Stimulated activated naive CD8-positive, alpha-beta T cell treated with anti-CD3 and anti-CD28 coated beads, Interleukin-15, amount 100 ng/mL, for 72 hours (primary cell): ENCODE results near the gene VTI1A.
A peak's percentile ranks its signal among the peaks of the same experiment; 100 is the strongest.
"Not testable (repeated sequence)": the region's sequence is repeated elsewhere in the genome, so short reads cannot be mapped to it uniquely, and the experiment has no call there.

ENCODE experiments used
- ATAC-seq: fragments of 150-1000 bp; cut with Tn5 transposase; 2 replicates; pipeline ENCODE4 v1.10.0; 2021; ENCODE audit warnings: mild to moderate bottlenecking, moderate library complexity
- DNase-seq, 2 donors: peaks; one replicate each; pipeline ENCODE4 v3.0.0; 2021 to 2022
- H3K27ac Mint-ChIP-seq, 2 donors: one replicate each; pipeline ENCODE4 v1.8.0; 2022; ENCODE audit warnings: mild to moderate bottlenecking in 2 of 2, mixed read lengths in 2 of 2, moderate library complexity in 2 of 2
- H3K27me3 Mint-ChIP-seq: one replicate; pipeline ENCODE4 v1.8.0; 2022; ENCODE audit warnings: mixed read lengths
- H3K4me1 Mint-ChIP-seq: one replicate; pipeline ENCODE4 v1.8.0; 2022; ENCODE audit warnings: mild to moderate bottlenecking, mixed read lengths
- H3K4me3 Mint-ChIP-seq, 2 donors: one replicate each; pipeline ENCODE4 v1.8.0; 2022; ENCODE audit warnings: mild to moderate bottlenecking in 2 of 2, mixed read lengths in 2 of 2, moderate library complexity in 1 of 2
- H3K9me3 Mint-ChIP-seq, 2 donors: one replicate each; pipeline ENCODE4 v1.8.0; 2022; ENCODE audit warnings: mixed read lengths in 2 of 2

The VTI1A gene

DNA sequence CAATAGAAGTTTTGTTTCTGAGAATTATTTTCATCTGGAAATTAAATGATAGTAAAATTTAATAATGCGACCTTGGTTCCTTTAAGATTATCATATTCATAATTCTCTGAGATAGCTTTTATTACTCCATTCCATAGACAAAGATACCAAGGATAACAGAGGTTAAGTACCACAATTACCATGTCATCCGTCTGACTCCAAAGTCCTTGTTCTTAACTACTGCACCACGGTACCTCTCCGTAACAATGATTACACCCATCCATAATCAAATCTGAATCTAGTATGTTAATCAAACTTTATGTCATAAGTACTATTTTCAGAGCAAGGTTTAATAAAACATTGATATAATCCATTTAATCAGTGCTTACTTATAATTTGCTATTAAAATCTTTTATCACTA is 8.7 kb upstream of the VTI1A start:
- H3K27me3 Mint-ChIP-seq, result no peaks in the 10 kb centered on the region
- H3K9me3 Mint-ChIP-seq, result no peaks in the 10 kb centered on the region
- no peak for ATAC-seq
- H3K4me1 Mint-ChIP-seq, result peaks cover 11% of the 10 kb centered on the region
- no peak overlapping the region for H3K4me3 Mint-ChIP-seq
- DNase-seq, result no peak
- H3K27ac Mint-ChIP-seq, result no peak overlapping the region

DNA sequence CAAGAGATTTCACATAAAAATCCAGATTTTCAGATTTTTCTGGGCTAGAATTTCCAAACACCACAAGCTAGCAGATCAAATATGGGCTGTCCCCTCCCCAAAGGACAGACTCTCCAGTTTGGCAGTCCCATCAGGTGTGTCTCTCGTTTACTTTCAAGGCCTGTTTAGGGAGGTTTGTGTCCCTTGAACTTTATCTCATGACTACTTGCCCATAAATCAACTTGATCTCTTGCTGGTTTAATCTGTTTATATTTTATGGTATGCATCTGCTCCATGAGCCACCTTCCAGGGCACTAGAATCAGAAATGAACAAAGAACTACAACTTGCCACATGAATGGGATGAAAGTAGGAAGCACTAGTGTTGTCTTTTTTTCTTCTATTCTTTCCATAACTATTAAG is 5.5 kb upstream of the VTI1A start:
- Mint-ChIP-seq H3K27me3 (no peaks in the 10 kb centered on the region), H3K27ac (peak overlapping the region; percentile 56 to 63)
- no peak for ATAC-seq

DNA sequence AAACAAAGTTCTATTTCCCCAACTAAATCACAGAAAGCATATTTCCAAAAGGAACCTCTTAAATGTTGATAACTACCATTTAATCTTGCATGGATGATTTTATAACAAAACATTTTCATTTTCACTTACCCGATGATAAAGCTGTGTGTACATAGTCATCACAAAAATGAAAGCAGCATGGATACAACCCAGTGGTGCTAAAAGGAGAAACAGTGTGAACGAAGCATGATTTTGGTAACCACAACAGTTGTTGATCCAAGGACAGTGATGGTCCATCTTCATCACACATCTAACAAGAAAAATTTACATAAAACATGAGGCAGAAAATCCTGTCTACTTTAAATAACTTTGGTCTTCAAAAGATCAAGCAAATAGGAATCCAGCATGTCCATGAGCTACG is 5.0 kb upstream of the VTI1A start:
- Mint-ChIP-seq H3K27ac (peak overlapping the region; percentile 55 to 56), H3K9me3 (no peaks in the 10 kb centered on the region), H3K4me3 (peak overlapping the region; percentile 5 to 21), H3K4me1 (peaks cover 33% of the 10 kb centered on the region), H3K27me3 (no peaks in the 10 kb centered on the region)
- DNase-seq (no peak), ATAC-seq (no peak)

More for the DNA sequence above, 5.5 kb upstream of the VTI1A start:
- Mint-ChIP-seq H3K4me1 (peaks cover 33% of the 10 kb centered on the region), H3K9me3 (no peaks in the 10 kb centered on the region), H3K4me3 (no peak overlapping the region)
- no peak for DNase-seq

- DNase-seq, result no peak
- Mint-ChIP-seq H3K4me1 (peaks cover 48% of the 10 kb centered on the region), H3K27ac (peak overlapping the region; percentile 92 to 98), H3K9me3 (no peaks in the 10 kb centered on the region), H3K4me3 (peak overlapping the region; percentile 81 to 97), H3K27me3 (no peaks in the 10 kb centered on the region)
- peak; percentile 73 for ATAC-seq
Observed at GRCh38 chr10:112446055-112446854, 760 bp upstream of the VTI1A start.

DNA sequence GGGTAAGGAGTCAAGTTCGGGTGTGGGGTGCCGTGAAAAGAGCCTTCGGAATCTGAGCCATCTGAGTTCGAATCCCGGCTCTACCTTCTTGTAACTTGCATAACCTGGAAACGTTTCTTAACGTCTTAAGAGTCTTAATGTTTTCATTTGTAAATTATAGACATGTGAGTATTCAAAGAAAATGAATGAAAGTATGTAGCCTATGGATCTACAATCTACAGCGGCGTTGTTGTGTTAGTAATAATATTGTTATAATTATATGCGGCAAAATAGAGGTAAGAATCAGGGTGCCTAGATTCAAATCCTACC is 559 bp downstream of the VTI1A start:
- DNase-seq, result no peak
- Mint-ChIP-seq H3K4me3 (peak overlapping the region; percentile 81 to 97), H3K27ac (peak overlapping the region; percentile 92 to 98), H3K4me1 (peaks cover 42% of the 10 kb centered on the region), H3K27me3 (no peaks in the 10 kb centered on the region), H3K9me3 (no peaks in the 10 kb centered on the region)
- no peak for ATAC-seq

DNA sequence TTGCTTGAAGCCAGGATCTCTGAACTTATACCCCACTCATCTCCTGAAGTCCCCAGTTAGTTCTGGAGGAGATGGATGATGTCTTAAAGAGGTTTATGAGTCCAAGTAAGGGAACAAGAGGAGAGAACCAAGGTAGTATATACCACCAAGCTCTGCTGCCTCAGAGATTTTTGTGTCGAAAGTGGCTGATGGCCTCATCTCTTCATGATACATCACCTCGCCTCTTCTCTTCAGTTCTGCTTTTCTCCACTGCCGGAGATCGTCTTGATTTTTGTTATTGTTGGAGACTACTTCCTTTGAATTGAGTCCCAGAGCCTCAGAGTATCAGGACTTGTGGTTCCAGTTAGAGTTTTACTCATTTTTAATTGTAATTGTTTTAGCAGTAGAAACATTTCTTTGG is 1.9 kb downstream of the VTI1A start:
- Mint-ChIP-seq H3K4me1 (peaks cover 34% of the 10 kb centered on the region), H3K4me3 (peak overlapping the region; percentile 44 to 97), H3K9me3 (no peaks in the 10 kb centered on the region), H3K27ac (peak overlapping the region; percentile 37 to 67), H3K27me3 (no peaks in the 10 kb centered on the region)
- ATAC-seq (no peak), DNase-seq (no peak)

- DNase-seq, result no peak
- ATAC-seq, result no peak
- Mint-ChIP-seq H3K27ac (peak overlapping the region; percentile 96 to 99), H3K4me3 (peak overlapping the region; percentile 31 to 45), H3K4me1 (peaks cover 29% of the 10 kb centered on the region), H3K27me3 (no peaks in the 10 kb centered on the region), H3K9me3 (no peaks in the 10 kb centered on the region)
Observed at GRCh38 chr10:112454910-112455779, 8.1 kb downstream of the VTI1A start.

GRCh38 chr10:112456533-112456932 is 9.5 kb downstream of the VTI1A start:
- Mint-ChIP-seq H3K27ac (peak overlapping the region; percentile 67 to 99), H3K27me3 (no peaks in the 10 kb centered on the region), H3K4me1 (peaks cover 33% of the 10 kb centered on the region), H3K9me3 (no peaks in the 10 kb centered on the region), H3K4me3 (no peak overlapping the region)
- ATAC-seq (no peak), DNase-seq (no peak)

- peaks cover 41% of the 10 kb centered on the region for H3K4me1 Mint-ChIP-seq
- H3K4me3 Mint-ChIP-seq, result peak overlapping the region in 1 of 2 donors; percentile 43
- peaks cover 0 to 3% of the 10 kb centered on the region in 2 donors for H3K9me3 Mint-ChIP-seq
- no peaks in the 10 kb centered on the region for H3K27me3 Mint-ChIP-seq
- ATAC-seq (no peak), DNase-seq (no peak)
- peak overlapping the region; percentile 99 to 100 for H3K27ac Mint-ChIP-seq
Observed at GRCh38 chr10:112460366-112460765, 13.4 kb downstream of the VTI1A start.

GRCh38 chr10:112461029-112461887 is 14.2 kb downstream of the VTI1A start:
- DNase-seq, result peak; percentile 68 to 88
- peak; percentile 98 for ATAC-seq
- Mint-ChIP-seq H3K4me1 (peaks cover 37% of the 10 kb centered on the region), H3K27ac (peak overlapping the region; percentile 99 to 100), H3K4me3 (peak overlapping the region; percentile 41 to 43), H3K9me3 (peaks cover 0 to 6% of the 10 kb centered on the region in 2 donors), H3K27me3 (no peaks in the 10 kb centered on the region)

DNA sequence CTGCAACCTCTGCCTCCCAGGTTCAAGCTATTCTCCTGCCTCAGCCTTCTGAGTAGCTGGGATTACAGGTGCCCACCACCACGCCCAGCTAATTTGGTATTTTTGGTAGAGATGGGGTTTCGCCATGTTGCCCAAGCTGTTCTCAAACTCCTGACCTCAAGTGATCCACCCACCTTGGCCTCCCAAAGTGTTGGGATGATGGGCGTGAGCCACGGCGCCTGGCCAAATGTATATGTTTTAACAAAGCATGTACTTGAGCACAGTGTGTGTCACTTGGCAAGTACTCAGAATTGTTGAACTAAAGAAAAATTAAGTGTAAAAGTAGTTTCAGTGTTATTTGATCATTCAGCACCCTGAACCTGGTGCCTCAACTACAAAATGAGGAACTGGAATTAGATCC is 17.1 kb downstream of the VTI1A start:
- peaks cover 28% of the 10 kb centered on the region for H3K4me1 Mint-ChIP-seq
- H3K27me3 Mint-ChIP-seq, H3K4me3 Mint-ChIP-seq: not testable (repeated sequence)

GRCh38 chr10:112465299-112465883 is 18.4 kb downstream of the VTI1A start:
- H3K4me1 Mint-ChIP-seq, result peaks cover 29% of the 10 kb centered on the region
- peaks cover 0 to 6% of the 10 kb centered on the region in 2 donors for H3K9me3 Mint-ChIP-seq
- DNase-seq, result no peak
- H3K4me3 Mint-ChIP-seq, result no peak overlapping the region
- H3K27me3 Mint-ChIP-seq, result no peaks in the 10 kb centered on the region
- H3K27ac Mint-ChIP-seq, result peak overlapping the region; percentile 49 to 84
- ATAC-seq, result peak; percentile 65

More for the DNA sequence above, 17.1 kb downstream of the VTI1A start:
- ATAC-seq, H3K9me3 Mint-ChIP-seq, DNase-seq: not testable (repeated sequence)
- peak overlapping the region in 1 of 2 donors; percentile 52 for H3K27ac Mint-ChIP-seq

GRCh38 chr10:112466802-112467201 is 19.8 kb downstream of the VTI1A start:
- Mint-ChIP-seq H3K9me3 (peaks cover 0 to 6% of the 10 kb centered on the region in 2 donors), H3K4me1 (peaks cover 26% of the 10 kb centered on the region), H3K4me3 (no peak overlapping the region), H3K27me3 (no peaks in the 10 kb centered on the region), H3K27ac (peak overlapping the region in 1 of 2 donors; percentile 44)
- DNase-seq (no peak), ATAC-seq (no peak)

GRCh38 chr10:112467541-112468075 is 20.6 kb downstream of the VTI1A start:
- DNase-seq, result no peak
- no peak for ATAC-seq
- Mint-ChIP-seq H3K27me3 (no peaks in the 10 kb centered on the region), H3K4me1 (peaks cover 27% of the 10 kb centered on the region), H3K27ac (no peak overlapping the region), H3K4me3 (no peak overlapping the region), H3K9me3 (peaks cover 0 to 6% of the 10 kb centered on the region in 2 donors)
